Activated CD4-positive, alpha-beta T cell treated with anti-CD3 and anti-CD28 coated beads, Interleukin-2, Interleukin-4, amounts not matched to agents 100 ng/mL and 50 ng/mL, durations not matched to agents 16 hours and 8 hours (primary cell): ENCODE data around the gene ADAMTS8.

ENCODE experiments used
- DNase-seq: peaks from one replicate; pipeline ENCODE4 v3.0.0-alpha.2; 2020; ENCODE audit warnings: low spot score

ADAMTS8 gene

DNA sequence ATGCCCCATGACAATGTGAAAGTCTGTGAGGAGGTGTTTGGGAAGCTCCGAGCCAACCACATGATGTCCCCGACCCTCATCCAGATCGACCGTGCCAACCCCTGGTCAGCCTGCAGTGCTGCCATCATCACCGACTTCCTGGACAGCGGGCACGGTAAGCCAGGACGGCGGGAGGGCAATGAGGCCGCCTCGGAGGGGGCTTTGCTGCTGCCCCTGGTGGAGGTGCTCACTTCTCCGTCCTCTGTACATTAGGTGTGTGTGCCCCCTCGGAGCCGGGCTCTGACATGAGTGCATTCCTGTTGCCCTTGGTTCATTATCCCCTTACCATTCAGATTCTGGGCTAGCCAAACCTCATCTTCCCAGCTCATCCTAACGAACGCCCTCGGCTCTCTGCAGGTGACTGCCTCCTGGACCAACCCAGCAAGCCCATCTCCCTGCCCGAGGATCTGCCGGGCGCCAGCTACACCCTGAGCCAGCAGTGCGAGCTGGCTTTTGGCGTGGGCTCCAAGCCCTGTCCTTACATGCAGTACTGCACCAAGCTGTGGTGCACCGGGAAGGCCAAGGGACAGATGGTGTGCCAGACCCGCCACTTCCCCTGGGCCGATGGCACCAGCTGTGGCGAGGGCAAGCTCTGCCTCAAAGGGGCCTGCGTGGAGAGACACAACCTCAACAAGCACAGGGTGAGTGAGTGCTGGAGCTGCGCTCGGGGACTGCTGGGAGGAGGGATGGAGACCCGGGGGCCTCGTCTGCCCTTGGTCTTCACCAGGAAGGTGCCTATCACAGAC lies 33.9 kb upstream of the ADAMTS8 start:
- DNase-seq, result no peak

DNA sequence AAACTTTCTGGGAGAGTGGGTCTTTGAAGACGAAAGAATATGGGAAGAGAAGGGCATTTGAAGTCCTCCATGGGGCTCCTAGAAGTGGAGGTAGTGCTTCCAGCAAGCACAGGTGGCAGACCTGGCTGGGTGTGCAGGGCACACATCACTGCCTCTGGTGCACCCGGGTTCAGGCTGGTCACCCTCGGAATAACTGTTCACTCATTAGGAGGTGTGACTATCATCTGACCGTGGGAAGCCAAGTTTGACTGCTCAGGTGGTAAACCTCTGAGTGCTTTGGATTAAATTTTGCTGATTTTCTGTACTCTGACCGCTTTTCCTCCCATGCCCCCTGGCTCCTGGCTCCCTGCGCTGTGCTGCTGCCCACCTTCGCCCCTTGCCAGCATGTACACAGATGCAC lies 31.1 kb upstream of the ADAMTS8 start:
- DNase-seq, result no peak

DNA sequence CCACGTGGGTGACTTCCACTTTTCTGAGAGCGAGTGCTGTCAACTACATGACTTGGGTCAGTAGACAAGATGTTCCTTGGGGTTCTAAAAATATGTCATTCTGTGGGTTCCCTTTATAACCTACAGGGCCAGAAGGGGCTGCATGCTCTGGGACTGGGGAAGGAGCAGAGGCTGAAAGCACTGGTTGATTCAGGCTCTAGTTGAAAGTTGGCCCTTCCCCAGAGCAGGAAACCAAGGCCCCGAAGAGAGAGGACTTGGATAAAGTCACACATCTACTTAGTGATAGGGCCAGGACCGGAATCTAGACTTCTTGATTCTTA lies 30.0 kb upstream of the ADAMTS8 start:
- DNase-seq, result no peak

DNA sequence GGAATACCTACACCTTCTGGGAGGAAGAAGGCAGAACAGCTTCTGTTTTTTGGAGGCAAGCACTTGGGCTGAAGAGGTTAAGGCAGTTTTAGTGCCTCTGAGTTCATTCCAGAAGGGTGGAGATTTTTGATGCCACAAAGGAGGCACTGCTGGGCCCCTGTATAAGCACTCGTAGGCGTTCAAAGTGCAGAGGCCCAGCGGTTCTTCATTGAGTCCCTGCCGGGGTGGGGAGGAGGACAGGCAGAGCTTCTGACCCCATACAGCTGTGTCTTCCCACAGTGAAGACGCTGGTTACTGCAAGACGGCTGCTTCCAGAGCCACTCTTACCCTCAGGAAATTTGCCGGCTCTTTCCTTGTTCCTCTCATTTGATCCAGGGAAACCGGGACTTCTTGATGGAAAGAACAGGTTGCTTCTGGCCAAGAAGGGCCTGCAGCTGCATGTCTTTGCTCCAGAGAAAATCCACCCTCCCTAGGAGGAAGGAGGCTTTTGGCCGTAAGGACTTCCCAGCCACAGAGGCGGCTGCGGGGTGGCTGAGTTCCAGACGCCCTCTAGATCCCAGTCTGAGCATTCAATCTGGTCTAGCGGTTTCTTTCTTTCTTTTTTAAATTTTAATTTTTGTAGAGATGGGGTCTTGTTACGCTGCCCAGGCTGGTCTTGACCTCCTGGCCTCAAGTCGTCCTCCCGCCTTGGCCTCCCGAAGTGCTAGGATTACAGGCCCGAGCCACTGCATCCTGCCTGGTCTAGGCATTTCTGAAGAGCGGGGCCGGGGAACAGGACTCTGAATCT lies 29.4 kb upstream of the ADAMTS8 start:
- no peak for DNase-seq

DNA sequence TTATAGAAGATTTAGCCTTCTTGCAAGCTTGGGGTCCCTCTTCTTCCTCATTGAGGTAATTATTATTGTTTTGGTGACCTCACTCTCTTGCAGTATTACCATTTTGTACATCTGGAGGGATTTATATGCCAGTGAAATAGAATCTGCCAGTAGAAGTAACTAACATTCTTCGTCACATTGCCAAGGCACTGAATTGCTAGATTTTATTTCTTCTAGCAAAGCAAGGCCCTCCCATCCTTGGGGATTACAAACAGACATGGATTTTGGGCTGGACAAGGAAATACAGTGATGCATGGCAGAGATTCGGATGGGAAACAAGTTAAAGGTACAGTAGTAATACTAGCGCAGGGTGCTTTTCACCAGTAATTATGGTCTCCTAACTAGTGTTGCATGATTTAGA lies 27.9 kb upstream of the ADAMTS8 start:
- DNase-seq, result no peak

DNA sequence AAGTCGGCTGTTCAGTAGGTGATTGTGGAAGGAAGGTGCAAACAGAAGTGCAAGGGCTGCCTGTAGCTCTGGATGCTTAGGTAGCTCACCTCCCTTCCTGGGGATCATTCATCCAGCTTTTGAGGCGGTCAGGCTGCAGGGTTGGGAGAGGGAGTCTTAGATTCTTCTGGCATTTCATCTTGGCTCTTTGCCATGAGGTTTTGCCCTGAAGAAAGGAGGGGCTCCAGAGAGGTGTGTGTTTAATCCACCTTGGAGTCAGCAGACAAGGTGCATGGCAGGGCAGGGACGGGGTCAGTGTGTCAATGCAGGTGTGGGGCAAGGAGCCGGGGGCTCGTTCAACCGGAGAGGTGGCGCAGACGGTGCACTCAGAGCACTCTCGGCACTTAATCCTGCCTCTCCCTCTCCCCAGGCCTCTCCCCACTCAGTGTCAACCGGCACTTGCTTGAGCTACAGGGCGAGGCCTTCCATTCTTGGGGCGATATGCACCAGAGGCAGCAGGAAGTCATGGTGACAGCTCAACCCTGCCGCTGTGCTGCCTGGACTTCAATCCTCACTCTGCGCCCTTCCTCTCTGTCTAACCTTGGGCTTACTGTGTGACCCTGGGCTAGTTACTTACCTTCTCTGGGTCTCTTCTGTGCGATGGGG lies 27.2 kb upstream of the ADAMTS8 start:
- no peak for DNase-seq

DNA sequence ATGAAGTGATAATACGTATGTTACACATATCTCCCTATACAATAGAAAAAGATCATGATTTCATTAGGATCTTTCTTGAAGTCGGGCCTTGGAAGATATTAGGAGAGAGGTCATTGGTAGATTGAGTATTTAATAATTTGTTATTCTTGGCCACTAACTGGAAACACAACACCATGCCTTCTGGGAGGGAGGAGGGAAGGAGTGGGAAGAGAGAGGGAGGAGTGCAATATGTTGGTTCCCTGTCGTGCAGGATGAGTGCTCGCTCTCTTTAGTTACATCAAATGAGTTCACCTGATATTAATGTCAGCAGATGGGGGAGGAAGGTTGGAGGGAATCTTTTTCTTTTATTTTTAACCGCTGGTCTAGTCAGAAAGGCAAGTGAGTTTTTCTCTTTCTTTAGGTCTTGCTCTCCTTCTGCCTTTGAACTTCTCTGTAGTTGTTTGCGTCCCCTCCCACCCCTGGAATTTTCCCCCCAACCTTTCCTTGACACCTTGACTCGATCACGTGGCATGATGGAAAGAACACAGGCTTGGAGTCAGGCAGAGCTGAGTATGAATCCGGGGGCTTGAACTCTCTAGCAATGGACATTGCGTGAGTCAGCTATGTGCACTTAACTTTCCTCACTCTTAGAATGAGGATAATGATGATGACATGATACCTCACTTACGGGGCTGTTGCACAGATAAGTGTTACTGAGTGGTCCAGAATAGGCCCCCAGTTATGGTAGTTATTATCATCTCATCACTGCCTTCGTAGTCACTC lies 26.3 kb upstream of the ADAMTS8 start:
- DNase-seq, result no peak

DNA sequence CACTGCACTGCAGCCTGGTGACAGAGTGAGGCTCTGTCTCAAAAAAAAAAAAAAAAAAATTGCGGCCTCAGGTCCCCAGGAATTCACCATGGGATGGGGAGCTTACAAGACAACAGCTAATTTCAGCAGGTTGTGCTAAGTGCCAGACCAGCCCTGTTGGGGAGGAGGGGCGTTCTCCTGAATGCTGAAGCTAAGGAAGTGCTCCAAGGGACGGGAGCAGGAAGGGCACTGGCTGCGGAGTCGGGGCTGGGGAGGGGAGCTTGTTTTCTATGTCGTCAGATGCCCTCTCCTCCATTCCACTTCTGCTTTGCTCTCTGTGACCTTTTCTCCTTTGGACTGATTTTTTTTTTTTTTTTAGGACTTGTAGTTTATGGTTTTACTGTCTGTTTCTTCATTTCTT lies 24.5 kb upstream of the ADAMTS8 start:
- DNase-seq, result no peak

DNA sequence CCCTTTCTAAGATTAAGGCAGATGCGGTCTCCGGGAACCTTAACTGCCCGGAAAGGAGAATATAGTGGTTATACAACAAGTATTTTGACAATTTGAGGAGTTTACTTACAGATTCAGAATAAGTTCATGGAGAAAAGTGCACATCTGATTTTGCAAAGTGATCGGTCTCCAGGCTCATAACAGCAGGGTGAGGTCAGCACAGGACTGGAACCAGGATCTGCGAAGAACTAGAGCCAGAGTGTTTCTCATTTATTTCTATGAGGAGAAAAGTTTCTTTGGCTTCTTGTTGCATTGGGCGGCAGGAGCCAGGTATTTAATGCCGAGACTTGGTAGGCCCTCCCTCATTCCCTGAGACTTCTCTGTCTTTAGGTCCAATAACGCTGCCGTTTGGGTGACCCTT lies 23.8 kb upstream of the ADAMTS8 start:
- DNase-seq, result no peak

DNA sequence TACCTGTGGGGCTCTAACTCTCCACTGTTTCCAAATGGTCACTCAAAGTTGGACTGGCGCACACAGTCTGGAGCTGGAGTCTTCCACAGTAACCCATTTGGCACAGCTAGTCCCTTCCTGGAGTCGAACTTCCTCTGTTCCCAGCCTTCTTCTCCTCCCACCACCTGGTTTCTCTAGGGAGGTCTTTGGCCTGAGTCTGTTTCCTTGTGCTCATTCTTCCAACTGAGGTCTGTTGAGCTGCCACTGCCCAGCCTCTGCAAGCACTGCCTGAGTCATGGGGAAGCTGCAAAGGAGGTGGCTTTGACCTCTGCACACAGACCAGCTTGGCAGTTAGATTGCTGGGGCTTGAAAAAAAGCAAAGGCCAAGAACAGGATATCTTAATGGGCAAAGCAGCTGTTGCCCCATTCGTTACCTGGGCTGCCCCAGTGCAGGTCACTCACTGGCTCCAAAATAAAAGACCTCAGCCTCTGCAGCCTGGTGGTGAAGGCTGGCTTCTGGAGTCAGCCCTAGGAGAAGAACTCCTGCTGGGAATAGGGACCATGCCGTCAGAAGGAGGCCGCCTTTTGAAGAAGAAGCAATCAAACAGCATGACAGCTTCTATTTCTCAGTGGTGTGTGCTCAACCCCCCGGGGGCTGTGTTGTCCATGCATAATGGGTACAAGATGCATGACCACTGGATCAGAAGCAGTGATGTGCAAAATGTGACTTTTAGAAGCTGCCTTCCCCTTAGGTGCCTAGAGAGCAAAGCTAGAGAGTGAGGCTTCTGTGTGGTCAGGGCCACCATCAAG lies 23.0 kb upstream of the ADAMTS8 start:
- no peak for DNase-seq

DNA sequence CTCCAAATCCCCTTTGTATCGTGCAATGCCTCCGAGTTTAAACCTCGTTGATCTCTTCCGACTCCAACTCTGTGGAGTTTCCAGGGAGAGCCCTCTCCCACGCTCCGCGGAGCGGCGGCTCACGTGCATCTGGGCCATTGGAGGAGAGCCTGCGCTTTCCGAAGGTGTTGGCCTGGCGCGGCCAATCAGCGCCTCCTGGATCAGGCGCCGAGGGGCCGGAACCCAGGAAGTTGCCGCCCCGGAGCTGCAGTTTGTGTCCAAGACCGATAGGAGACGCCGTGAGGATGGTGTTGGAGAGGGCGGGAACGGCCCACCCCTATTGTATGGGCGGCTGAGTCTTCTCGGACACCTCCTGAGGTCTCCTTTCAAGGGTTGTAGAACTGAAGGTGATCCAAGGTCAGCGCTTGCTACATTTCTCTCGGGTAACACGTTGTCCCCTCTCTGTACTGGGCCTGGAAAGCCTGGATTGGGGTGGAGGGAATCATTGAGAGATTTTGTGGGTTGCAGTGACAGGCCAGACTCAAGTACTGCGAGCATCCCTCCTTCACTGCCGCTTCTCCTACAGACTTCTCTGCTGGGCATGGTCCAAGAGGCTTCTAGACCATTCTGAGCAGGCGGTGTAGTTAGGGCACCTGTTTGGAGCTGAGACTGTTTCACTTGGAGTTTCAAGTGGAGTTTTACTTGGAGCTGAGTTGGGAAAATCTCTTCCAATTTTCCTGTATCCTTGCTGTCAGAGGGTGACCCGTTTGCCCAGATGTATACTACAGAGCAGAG lies 21.8 kb upstream of the ADAMTS8 start:
- no peak for DNase-seq

DNA sequence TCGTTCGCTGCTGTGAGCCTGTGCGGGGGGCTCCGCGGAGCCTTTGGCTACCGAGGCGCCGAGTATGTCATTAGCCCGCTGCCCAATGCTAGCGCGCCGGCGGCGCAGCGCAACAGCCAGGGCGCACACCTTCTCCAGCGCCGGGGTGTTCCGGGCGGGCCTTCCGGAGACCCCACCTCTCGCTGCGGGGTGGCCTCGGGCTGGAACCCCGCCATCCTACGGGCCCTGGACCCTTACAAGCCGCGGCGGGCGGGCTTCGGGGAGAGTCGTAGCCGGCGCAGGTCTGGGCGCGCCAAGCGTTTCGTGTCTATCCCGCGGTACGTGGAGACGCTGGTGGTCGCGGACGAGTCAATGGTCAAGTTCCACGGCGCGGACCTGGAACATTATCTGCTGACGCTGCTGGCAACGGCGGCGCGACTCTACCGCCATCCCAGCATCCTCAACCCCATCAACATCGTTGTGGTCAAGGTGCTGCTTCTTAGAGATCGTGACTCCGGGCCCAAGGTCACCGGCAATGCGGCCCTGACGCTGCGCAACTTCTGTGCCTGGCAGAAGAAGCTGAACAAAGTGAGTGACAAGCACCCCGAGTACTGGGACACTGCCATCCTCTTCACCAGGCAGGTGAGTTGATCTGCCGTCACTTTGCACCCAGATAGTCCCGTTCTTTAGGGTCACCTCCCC lies 21.0 kb upstream of the ADAMTS8 start:
- no peak for DNase-seq

DNA sequence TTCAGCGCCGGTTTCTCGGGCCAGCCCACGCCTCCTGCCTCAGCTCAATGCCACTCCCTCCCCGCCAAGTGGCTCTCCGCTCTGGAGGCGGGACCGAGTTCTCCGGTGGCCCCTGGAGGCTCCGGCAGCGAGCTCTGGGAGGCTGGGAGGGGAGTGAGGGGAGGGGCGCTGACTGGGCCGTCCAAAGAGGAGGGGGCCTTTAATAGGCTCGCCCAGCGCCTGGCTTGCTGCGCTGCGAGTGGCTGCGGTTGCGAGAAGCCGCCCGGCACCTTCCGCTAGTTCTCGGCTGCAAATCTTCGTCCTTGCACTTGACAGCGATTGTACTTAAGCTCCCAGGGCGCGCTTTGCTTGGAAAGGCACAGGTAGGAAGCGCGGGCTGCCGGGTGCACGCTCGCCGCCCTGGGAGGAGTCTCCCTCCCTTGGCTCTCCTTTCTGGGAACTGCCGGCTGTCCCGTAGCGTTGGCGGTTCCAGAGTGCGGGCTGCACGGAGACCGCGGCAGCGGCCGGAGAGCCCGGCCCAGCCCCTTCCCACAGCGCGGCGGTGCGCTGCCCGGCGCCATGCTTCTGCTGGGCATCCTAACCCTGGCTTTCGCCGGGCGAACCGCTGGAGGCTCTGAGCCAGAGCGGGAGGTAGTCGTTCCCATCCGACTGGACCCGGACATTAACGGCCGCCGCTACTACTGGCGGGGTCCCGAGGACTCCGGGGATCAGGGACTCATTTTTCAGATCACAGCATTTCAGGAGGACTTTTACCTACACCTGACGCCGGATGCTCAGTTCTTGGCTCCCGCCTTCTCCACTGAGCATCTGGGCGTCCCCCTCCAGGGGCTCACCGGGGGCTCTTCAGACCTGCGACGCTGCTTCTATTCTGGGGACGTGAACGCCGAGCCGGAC lies 20.3 kb upstream of the ADAMTS8 start, which contains the start of gene ADAMTS15:
ADAMTS15 (plus strand) TSS at position 230 of the 894 bp plus-strand sequence; CDS start at position 559, 329 bp downstream.
- DNase-seq, result peak; percentile 41

DNA sequence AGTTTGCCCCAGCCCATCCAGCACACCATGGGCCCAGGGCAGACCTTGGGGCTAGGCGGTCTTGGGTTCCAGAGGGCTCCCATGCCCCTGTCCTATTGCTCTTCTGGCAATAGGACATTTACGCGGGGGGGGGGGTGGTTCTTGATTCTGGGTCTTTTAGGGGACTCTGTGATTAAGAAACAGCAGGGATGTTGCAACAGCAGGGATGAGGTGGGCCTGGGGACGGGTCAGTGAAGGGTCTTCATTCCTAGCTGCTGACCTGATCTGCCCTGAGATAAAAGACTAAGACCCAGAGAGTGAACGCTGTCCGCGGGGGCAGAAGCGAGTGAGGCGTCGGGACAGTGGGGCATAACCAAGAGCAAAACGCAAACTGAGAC lies 19.6 kb upstream of the ADAMTS8 start:
- DNase-seq, result no peak

DNA sequence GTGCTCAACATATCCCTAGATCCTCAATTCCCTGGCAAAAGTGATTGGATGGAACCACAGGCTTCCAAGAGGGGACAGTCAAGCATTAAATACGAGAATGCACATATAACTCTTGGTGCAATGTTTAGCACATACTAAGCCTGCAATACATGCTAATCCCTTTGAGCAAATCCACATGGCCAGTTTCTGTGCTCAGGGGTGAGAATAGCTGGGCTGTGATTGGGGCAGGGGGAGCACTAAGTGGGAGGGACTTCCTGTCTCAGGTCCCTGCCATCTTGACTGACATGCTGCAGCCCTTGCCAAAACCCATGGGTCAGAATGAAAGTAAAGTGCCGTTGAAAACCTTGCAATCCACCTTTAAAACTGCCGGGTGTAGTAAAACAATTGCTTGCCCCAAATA lies 17.4 kb upstream of the ADAMTS8 start:
- DNase-seq, result no peak

DNA sequence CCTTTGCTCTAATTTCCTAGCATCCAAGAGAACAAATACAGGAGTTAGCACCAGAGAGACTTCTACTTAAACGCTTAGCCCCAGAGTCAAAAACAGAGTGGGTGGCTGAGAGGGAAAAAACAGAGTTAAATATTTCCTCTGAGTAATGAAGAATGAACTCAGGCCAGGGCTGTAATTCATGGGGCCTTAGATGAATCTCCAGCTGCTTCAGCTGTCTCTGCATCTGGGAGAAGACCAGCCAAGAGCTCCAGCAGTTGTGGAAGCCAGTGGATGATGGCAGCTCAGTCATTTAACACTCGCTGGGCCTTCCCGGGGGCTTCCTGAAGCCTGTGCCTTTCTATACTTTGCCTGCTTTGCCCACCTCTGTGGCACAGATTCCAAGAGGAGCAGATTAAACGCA lies 14.3 kb upstream of the ADAMTS8 start:
- DNase-seq, result no peak

DNA sequence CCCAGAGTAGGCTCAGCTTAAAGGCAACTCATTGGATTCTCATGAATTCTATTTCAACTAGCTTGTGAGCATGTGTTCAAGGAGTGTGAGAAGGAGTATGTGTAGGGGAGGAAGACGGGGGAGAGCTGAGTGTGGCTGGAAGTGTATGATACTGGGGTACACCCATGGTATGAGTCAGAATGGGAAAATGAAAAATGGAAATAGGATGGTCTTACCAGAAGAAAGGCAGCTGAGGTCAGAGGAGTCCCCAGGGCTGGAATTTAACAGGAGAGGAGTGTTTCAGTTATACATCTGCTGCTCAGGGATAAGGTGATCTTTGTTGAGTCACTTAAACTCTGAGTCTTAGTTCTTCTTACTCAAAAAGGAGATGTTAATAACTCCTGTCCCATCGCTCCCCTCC lies 13.3 kb upstream of the ADAMTS8 start:
- no peak for DNase-seq

DNA sequence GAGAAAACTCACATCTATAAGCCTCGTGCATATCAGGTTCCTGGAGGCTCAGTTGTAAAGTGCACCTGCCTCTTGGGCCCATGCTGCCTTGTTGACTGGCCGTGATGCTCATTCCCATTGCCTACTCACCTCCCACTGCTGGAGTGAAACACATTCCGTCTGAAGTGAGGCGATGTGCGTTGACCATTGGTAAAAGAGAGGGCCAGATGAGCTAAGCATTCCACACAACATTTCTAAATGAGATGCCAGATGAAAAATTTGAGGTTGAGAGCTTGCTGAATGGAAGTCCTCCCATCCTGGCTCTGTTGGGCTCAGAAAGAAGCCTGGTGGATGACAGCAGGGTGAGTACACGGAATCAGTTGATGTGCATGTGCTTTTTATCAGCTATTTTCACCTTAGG lies 11.5 kb upstream of the ADAMTS8 start:
- DNase-seq, result no peak

DNA sequence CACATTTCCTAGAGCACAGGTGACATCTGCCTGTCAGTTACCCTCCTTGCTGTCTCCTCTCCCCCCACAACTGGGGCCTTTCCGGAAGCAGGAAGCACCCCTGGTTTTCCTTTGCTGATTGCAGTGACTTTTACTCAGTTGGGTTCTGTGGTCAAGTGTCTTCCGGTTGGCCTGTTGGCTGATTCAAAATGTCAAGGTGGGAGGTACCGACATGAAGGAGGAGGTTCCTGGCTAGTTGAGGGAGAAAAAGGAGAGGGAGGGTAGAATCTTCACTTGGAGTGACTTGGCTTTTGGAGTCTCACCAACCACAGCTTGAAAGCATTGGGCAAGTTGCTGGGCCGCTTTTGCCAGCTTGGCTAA lies 10.7 kb upstream of the ADAMTS8 start:
- DNase-seq, result peak; percentile 64
